Right lobe of liver (tissue), 4 donors: Measurements from ENCODE around the gene KIRREL3.

Experiments used
- POLR2A ChIP-seq: fragments of 450-650 bp; IDR thresholded peaks from one replicate; pipeline ENCODE4 v1.6.1; 2017; ENCODE audit warnings: antibody characterized with exemption, mild to moderate bottlenecking
- TF ChIP-seq, protein P1 (sequence below), 4 donors: fragments of 200-600 bp in 3 of 4; fragments of 450-650 bp in 1 of 4; IDR thresholded peaks; one replicate each; pipeline versions ENCODE4 v1.5.1 to v1.8.0; 2016 to 2022; ENCODE audit warnings: antibody characterized with exemption in 4 of 4, mild to moderate bottlenecking in 2 of 4
- donor health status: DM: no; HTN: no; CAD: no.
- donor health status: DM: no; HTN: no; CAD: no.
- donor health status: DM: no; HTN: yes; CAD: no.

DNA sequence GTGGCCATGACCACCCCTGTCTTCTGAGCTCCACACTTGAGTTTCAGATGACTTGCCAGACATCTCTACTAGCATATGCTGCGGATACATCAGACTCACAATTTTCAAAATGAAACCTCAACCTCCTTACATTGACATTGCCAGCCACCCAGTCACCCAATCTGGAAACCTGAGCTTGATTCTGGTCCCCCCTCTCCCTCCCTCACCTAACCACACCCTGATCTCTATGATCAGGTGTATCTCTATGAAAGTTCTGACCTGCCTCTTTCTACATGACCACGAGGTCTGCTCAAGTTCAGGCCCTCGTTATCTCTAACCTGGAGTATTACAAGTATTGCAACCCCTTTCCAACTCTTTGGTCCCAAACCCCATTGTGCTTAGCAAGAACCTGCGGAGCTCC lies 254.1 kb downstream of the KIRREL3 start:
- TF ChIP-seq, protein P1, sequence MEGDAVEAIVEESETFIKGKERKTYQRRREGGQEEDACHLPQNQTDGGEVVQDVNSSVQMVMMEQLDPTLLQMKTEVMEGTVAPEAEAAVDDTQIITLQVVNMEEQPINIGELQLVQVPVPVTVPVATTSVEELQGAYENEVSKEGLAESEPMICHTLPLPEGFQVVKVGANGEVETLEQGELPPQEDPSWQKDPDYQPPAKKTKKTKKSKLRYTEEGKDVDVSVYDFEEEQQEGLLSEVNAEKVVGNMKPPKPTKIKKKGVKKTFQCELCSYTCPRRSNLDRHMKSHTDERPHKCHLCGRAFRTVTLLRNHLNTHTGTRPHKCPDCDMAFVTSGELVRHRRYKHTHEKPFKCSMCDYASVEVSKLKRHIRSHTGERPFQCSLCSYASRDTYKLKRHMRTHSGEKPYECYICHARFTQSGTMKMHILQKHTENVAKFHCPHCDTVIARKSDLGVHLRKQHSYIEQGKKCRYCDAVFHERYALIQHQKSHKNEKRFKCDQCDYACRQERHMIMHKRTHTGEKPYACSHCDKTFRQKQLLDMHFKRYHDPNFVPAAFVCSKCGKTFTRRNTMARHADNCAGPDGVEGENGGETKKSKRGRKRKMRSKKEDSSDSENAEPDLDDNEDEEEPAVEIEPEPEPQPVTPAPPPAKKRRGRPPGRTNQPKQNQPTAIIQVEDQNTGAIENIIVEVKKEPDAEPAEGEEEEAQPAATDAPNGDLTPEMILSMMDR (IDR thresholded peaks at IDR 0.05), result no peak
- TF ChIP-seq POLR2A, result no peak
